Gastroesophageal sphincter (tissue), 3 donors: ENCODE results near the gene RAB11FIP3.

ENCODE experiments used
- CTCF ChIP-seq, 4 experiments: fragments of 200-600 bp in 2 of 4; fragments of 450-650 bp in 2 of 4; sonication (generic) in 1 of 4; IDR thresholded peaks; one replicate each; pipeline ENCODE4 v1.5.1; 2017 to 2019; ENCODE audit warnings: antibody characterized with exemption in 4 of 4, mild to moderate bottlenecking in 2 of 4, moderate library complexity in 2 of 4
- EP300 ChIP-seq: sonication (generic); formaldehyde crosslinking; IDR thresholded peaks from one replicate; pipeline ENCODE4 v1.6.1; 2017; ENCODE audit warnings: antibody characterized with exemption, mild to moderate bottlenecking
- POLR2A ChIP-seq, 2 donors: fragments of 450-650 bp; IDR thresholded peaks; one replicate each; pipeline ENCODE4 v1.6.1; 2017; ENCODE audit warnings: antibody characterized with exemption in 2 of 2, mild to moderate bottlenecking in 2 of 2, moderate library complexity in 1 of 2
- POLR2AphosphoS5 ChIP-seq: sonication (generic); formaldehyde crosslinking; IDR thresholded peaks from one replicate; pipeline ENCODE4 v1.6.1; 2017; ENCODE audit warnings: antibody characterized with exemption

DNA sequence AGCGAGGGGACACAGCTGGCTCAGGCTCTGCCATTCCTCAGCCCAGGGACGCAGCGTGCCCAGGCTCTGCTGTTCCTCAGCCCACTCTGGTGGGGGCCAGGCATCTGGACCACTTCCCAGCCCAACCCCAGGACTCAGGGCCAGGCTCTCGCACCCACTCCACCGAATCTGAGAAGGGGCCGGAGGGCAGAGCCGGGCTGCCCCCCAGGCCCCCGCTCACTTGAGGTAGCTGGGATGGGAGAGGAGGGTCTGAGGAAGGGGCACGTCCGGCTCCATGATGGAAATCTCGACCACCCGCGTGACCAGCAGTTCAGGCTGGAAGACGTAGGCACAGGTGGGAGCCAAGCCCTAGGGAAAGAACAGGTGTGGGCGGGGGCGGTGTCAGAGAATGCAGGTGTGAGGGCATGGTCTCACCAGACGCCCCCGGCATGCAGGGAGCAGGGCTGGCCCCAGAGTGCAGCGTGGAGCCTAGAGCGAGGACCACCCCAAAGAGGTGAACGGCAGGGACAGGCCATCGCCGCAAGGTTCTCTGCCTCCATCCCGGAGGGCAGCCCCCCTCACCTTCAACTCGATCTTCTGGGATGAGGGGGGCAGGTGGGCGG, 48.5 kb upstream of the RAB11FIP3 start:
- no peak for TF ChIP-seq POLR2A (IDR thresholded peaks at IDR 0.05)
- no peak for TF ChIP-seq CTCF (IDR thresholded peaks at IDR 0.05)
- no peak for TF ChIP-seq POLR2AphosphoS5
- no peak for TF ChIP-seq EP300
